Measurements from ENCODE around the gene TLR2. TPM values are rescaled to one million over a fixed set of nuclear protein-coding genes. Genes with fewer than 3 reads are reported as not detected.

TLR2 gene
- total RNA-seq, 1 experiment from 2014 or later = 0.28 TPM

DNA sequence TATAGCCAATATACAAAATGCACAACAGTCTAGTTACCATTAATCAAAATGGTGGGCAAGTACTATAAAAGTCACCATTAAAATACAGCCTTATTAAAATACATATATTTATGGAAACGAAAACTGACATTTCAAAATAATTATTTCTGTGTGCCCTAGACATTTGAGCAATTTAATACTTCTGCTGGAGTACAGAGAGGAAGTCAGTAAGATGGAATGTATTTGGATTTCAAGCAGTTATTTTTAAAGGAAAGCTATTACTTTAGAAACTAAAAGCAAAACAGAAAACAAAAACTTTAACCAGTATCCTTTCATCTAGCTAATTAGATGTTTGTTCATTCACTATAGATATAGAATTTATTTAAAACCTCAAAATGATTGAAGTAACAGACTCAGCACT lies 37.8 kb upstream of the TLR2 start:
- intact Hi-C loops (cut with micrococcal nuclease; ENCODE audit: unreplicated experiment) = no loop called here
- no peak for ATAC-seq

GRCh38 chr4:153646978-153647377 lies 37.1 kb upstream of the TLR2 start:
- ATAC-seq (no peak), DNase-seq (ENCODE audit: low read depth, low spot score) (no peak)
- ChIA-PET CTCF (no interaction called here), POLR2A (no interaction called here)
- no TSS peak for BruUV-seq (replicated peaks)
- TF ChIP-seq REST (IDR thresholded peaks at IDR 0.05; ENCODE audit: insufficient read depth in 1 of 2, low read depth in 2 of 2, low read length in 1 of 2) (no peak), CTCF (IDR thresholded peaks at IDR 0.05) (no peak), SIN3A (IDR thresholded peaks at IDR 0.05; ENCODE audit: borderline replicate concordance, insufficient read depth, low read depth, low read length) (no peak), POLR2AphosphoS5 (IDR thresholded peaks at IDR 0.05; ENCODE audit: low read depth, low read length) (no peak), TCF7L2 (IDR thresholded peaks at IDR 0.05; ENCODE audit: low read depth, low read length) (no peak)
- H3K27ac ChIP-seq (ENCODE audit: low read length) = no peak overlapping the region
- no peaks in the 10 kb centered on the region for H3K36me3 ChIP-seq (ENCODE audit: control insufficient read depth, insufficient read depth, low read length)
- no peak overlapping the region for H3K4me3 ChIP-seq (ENCODE audit: low read depth in 2 of 2, low read length in 2 of 2)
- no peaks in the 10 kb centered on the region; the same call in 1 of the 2 replicates for H3K9me3 ChIP-seq (ENCODE audit: control insufficient read depth, insufficient read depth, low read depth, low read length)
- H3K27me3 ChIP-seq (ENCODE audit: control insufficient read depth, insufficient read depth, low read length) = no peaks in the 10 kb centered on the region
- in situ Hi-C loops (cut with HindIII; ENCODE audit: low pct_unique_long_range_greater_than_20kb, low sequenced_read_pairs) = no loop called here
- intact Hi-C loops (cut with micrococcal nuclease; ENCODE audit: unreplicated experiment) = no loop called here
- no peaks in the 10 kb centered on the region for H3K4me1 ChIP-seq (ENCODE audit: control insufficient read depth, insufficient read depth, low read length)

More for the DNA sequence above, 37.8 kb upstream of the TLR2 start:
- Histone ChIP-seq H3K27me3 (ENCODE audit: control insufficient read depth, insufficient read depth, low read length) (no peaks in the 10 kb centered on the region), H3K4me1 (ENCODE audit: control insufficient read depth, insufficient read depth, low read length) (no peaks in the 10 kb centered on the region), H3K4me3 (ENCODE audit: low read depth in 2 of 2, low read length in 2 of 2) (no peak overlapping the region), H3K9me3 (ENCODE audit: control insufficient read depth, insufficient read depth, low read depth, low read length) (no peaks in the 10 kb centered on the region; the same call in 1 of the 2 replicates), H3K27ac (ENCODE audit: low read length) (no peak overlapping the region), H3K36me3 (ENCODE audit: control insufficient read depth, insufficient read depth, low read length) (no peaks in the 10 kb centered on the region)
- TF ChIP-seq SIN3A (IDR thresholded peaks at IDR 0.05; ENCODE audit: borderline replicate concordance, insufficient read depth, low read depth, low read length) = no peak
- no peak for TF ChIP-seq REST (IDR thresholded peaks at IDR 0.05; ENCODE audit: insufficient read depth in 1 of 2, low read depth in 2 of 2, low read length in 1 of 2)
- no peak for TF ChIP-seq CTCF (IDR thresholded peaks at IDR 0.05)
- TF ChIP-seq POLR2AphosphoS5 (IDR thresholded peaks at IDR 0.05; ENCODE audit: low read depth, low read length) = no peak
- CTCF ChIA-PET = no interaction called here
- DNase-seq (ENCODE audit: low read depth, low spot score) = no peak
- POLR2A ChIA-PET = no interaction called here
- BruUV-seq (replicated peaks) = no TSS peak
- in situ Hi-C loops (cut with HindIII; ENCODE audit: low pct_unique_long_range_greater_than_20kb, low sequenced_read_pairs) = no loop called here
